Spleen (tissue), 11 donors: Measurements from ENCODE around the gene CHCHD1. TPM values are rescaled to one million over a fixed set of nuclear protein-coding genes. Genes with fewer than 3 reads are reported as not detected.
A peak's percentile ranks its signal among the peaks of the same experiment; 100 is the strongest.

ENCODE experiments used
- DNase-seq: peaks from one replicate; pipeline ENCODE4 v3.0.0-alpha.2; 2020
- H3K27ac ChIP-seq, 8 donors: fragments of 200-600 bp; sonication (generic) in 7 of 8; 1 replicate in 4 of 8; 2 replicates in 4 of 8; pipeline versions ENCODE4 v1.5.0 to v1.8.0; 2016 to 2021; ENCODE audit warnings: inconsistent platforms in 4 of 8, mild to moderate bottlenecking in 4 of 8, moderate library complexity in 1 of 8
- H3K27me3 ChIP-seq, 7 donors: fragments of 200-600 bp; sonication (generic) in 6 of 7; replicated peaks in 1 of 7; 1 replicate in 4 of 7; 2 replicates in 3 of 7; pipeline versions ENCODE4 v1.5.0 to v1.8.0; 2016 to 2021; ENCODE audit warnings: inconsistent platforms in 3 of 7, mild to moderate bottlenecking in 1 of 7
- H3K36me3 ChIP-seq, 6 donors: fragments of 200-600 bp; sonication (generic) in 5 of 6; 1 replicate in 4 of 6; 2 replicates in 2 of 6; pipeline versions ENCODE4 v1.5.0 to v1.8.0; 2016 to 2021; ENCODE audit warnings: inconsistent platforms in 2 of 6
- H3K4me1 ChIP-seq, 6 donors: fragments of 200-600 bp; sonication (generic) in 5 of 6; 1 replicate in 3 of 6; 2 replicates in 3 of 6; pipeline versions ENCODE4 v1.5.0 to v1.8.0; 2016 to 2021; ENCODE audit warnings: inconsistent platforms in 3 of 6
- H3K4me3 ChIP-seq, 8 donors: fragments of 200-600 bp; sonication (generic) in 7 of 8; 1 replicate in 4 of 8; 2 replicates in 4 of 8; pipeline versions ENCODE4 v1.5.0 to v1.8.0; 2016 to 2021; ENCODE audit warnings: inconsistent platforms in 4 of 8, mild to moderate bottlenecking in 4 of 8, moderate library complexity in 2 of 8
- H3K9me3 ChIP-seq, 8 donors: fragments of 200-600 bp; sonication (generic) in 7 of 8; 1 replicate in 4 of 8; 2 replicates in 4 of 8; pipeline versions ENCODE4 v1.5.0 to v1.8.0; 2016 to 2021; ENCODE audit warnings: inconsistent platforms in 4 of 8
- CTCF ChIP-seq, 11 experiments: fragments of 200-600 bp in 7 of 11; fragments of 450-650 bp in 4 of 11; sonication (generic) in 4 of 11; IDR thresholded peaks in 8 of 11; conservative IDR thresholded peaks in 3 of 11; 1 replicate in 7 of 11; 2 replicates in 4 of 11; pipeline versions ENCODE4 v1.4.0 to v1.8.0; 2016 to 2021; ENCODE audit warnings: antibody characterized with exemption in 11 of 11, inconsistent platforms in 4 of 11, mild to moderate bottlenecking in 1 of 11
- POLR2A ChIP-seq, 3 donors: fragments of 450-650 bp; IDR thresholded peaks; one replicate each; pipeline ENCODE4 v1.5.1; 2017; ENCODE audit warnings: antibody characterized with exemption in 3 of 3, mild to moderate bottlenecking in 1 of 3
- POLR2AphosphoS5 ChIP-seq, 3 donors: sonication (generic); formaldehyde crosslinking; IDR thresholded peaks; one replicate each; pipeline ENCODE4 v1.5.1; 2017; ENCODE audit warnings: antibody characterized with exemption in 3 of 3
- WGBS, 5 donors: extraction: QIAGEN DNeasy Blood & Tissue Kit in 3 of 5; methylation state at CpG; one replicate each; pipeline versions ENCODE4 v1.1.5 to v1.1.7; 2013 to 2018; 5-methylcytosine and 5-hydroxymethylcytosine counted together
- intact Hi-C: fragments of 100-400 bp; cut with DNase I; formaldehyde crosslinking; loops from one replicate; pipeline ENCODE4 v1.15.0; 2023; ENCODE audit warnings: low total_unique reads
- polyA plus RNA-seq, 3 donors: library from polyadenylated mRNA; stranded (reverse); fragments of 200-250 nt; gene quantifications; one replicate each; pipeline ENCODE4 v1.2.1, GENCODE V29; 2013
- total RNA-seq, 7 donors: library from RNA; depleted of rRNA in 3 of 7; stranded (reverse); fragments of >200 nt in 3 of 7; fragmentation: NEBNext Ultra II Directional in 4 of 7; extraction: Animal tissue kit (Norgen Biotek cat#: 25700) in 4 of 7; gene quantifications; one replicate each; pipeline versions ENCODE4 v1.1.0 to v1.2.1, GENCODE V29; 2016 to 2021
- donor health status: healthy with polysubstance abuse.
- donor health status: DM: no; HTN: no; CAD: no; lungs with moderate emphysema.
- donor health status: DM: no; HTN: no; CAD: no.
- donor health status: Bipolar disorder and iron deficiency.
- donor health status: healthy.
- donor health status: DM: no; HTN: no; CAD: no.
- donor health status: DM: yes; HTN: yes; CAD: no.

Gene CHCHD1
- total and polyA plus RNA-seq, 10 donors = 14.6 to 75.9 (median 26.4) TPM

- Histone ChIP-seq H3K27me3 (no peaks in the 10 kb centered on the region), H3K4me3 (no peak overlapping the region), H3K27ac (peak overlapping the region in 2 of 8 donors; percentile 8 to 59), H3K4me1 (peaks cover 7 to 53% (median 26%) of the 10 kb centered on the region in 6 donors), H3K36me3 (peaks cover 0 to 100% (median 99%) of the 10 kb centered on the region in 6 donors), H3K9me3 (no peaks in the 10 kb centered on the region)
- DNase-seq = no peak
- 84 to 90% (median 89%) methylated on average over 11 of the region's 11 CpGs for WGBS, 5 donors
- TF ChIP-seq POLR2A (IDR thresholded peaks at IDR 0.05) (no peak), POLR2AphosphoS5 (IDR thresholded peaks at IDR 0.05) (peak; percentile 35 to 47 (median 38))
- intact Hi-C loops = no loop called here
These were observed 20.6 kb downstream of the CHCHD1 start for GRCh38 chr10:73802276-73802991.

GRCh38 chr10:73803680-73804286 lies 21.9 kb downstream of the CHCHD1 start:
- H3K4me3 ChIP-seq = no peak overlapping the region
- H3K27ac ChIP-seq = peak overlapping the region in 6 of 8 donors; percentile 36 to 59 (median 42)
- peaks cover 7 to 67% (median 36%) of the 10 kb centered on the region in 6 donors for H3K4me1 ChIP-seq
- intact Hi-C loops = no loop called here
- peaks cover 0 to 100% (median 98%) of the 10 kb centered on the region in 6 donors for H3K36me3 ChIP-seq
- DNase-seq = no peak
- H3K27me3 ChIP-seq = no peaks in the 10 kb centered on the region
- no peaks in the 10 kb centered on the region for H3K9me3 ChIP-seq
- TF ChIP-seq POLR2AphosphoS5 (IDR thresholded peaks at IDR 0.05) (peak in 1 of 3 donors; percentile 23), POLR2A (IDR thresholded peaks at IDR 0.05) (no peak)

GRCh38 chr10:73806176-73806950 lies 24.5 kb downstream of the CHCHD1 start:
- 91 to 95% (median 94%) methylated on average over 14 of the region's 14 CpGs for WGBS, 5 donors
- peak overlapping the region in 1 of 8 donors; percentile 26 for H3K4me3 ChIP-seq
- peaks cover 18 to 87% (median 58%) of the 10 kb centered on the region in 6 donors for H3K4me1 ChIP-seq
- H3K27ac ChIP-seq = peak overlapping the region in 2 of 8 donors; percentile 11 to 13
- intact Hi-C loops = no loop called here
- DNase-seq = no peak
- peaks cover 0 to 87% (median 74%) of the 10 kb centered on the region in 6 donors for H3K36me3 ChIP-seq
- H3K27me3 ChIP-seq = no peaks in the 10 kb centered on the region
- no peaks in the 10 kb centered on the region for H3K9me3 ChIP-seq
- no peak for TF ChIP-seq CTCF (IDR thresholded peaks at IDR 0.05 in 8 of 11, conservative IDR thresholded peaks at IDR 0.05 in 3 of 11)
- no peak for TF ChIP-seq POLR2A (IDR thresholded peaks at IDR 0.05)
- TF ChIP-seq POLR2AphosphoS5 (IDR thresholded peaks at IDR 0.05) = no peak

GRCh38 chr10:73807471-73807870 lies 25.6 kb downstream of the CHCHD1 start:
- WGBS, 5 donors = 96 to 98% (median 97%) methylated on average over 14 of the region's 14 CpGs

More at GRCh38 chr10:73807471-73807870, 25.6 kb downstream of the CHCHD1 start:
- peaks cover 18 to 86% (median 61%) of the 10 kb centered on the region in 6 donors for H3K4me1 ChIP-seq
- H3K9me3 ChIP-seq = no peaks in the 10 kb centered on the region
- peak in 1 of 3 donors; percentile 48 for TF ChIP-seq POLR2AphosphoS5 (IDR thresholded peaks at IDR 0.05)
- no peak for TF ChIP-seq CTCF (IDR thresholded peaks at IDR 0.05 in 8 of 11, conservative IDR thresholded peaks at IDR 0.05 in 3 of 11)
- no peaks in the 10 kb centered on the region for H3K27me3 ChIP-seq
- peak overlapping the region in 1 of 8 donors; percentile 13 for H3K27ac ChIP-seq
- intact Hi-C loops = no loop called here
- H3K4me3 ChIP-seq = peak overlapping the region in 1 of 8 donors; percentile 26
- no peak for DNase-seq
- H3K36me3 ChIP-seq = peaks cover 0 to 76% (median 62%) of the 10 kb centered on the region in 6 donors
